Parathyroid adenoma (tissue), 2 donors: Measurements from ENCODE around the gene PRKCE.
A peak's percentile ranks its signal among the peaks of the same experiment; 100 is the strongest.

Experiments
- H2AFZ ChIP-seq: fragments of 300-600 bp; sonication (generic); one replicate; pipeline ENCODE4 v1.7.0; 2017; ENCODE audit warnings: antibody characterized with exemption, mild to moderate bottlenecking
- H3K27ac ChIP-seq: fragments of 300-600 bp; sonication (generic); one replicate; pipeline ENCODE4 v1.7.0; 2017
- H3K27me3 ChIP-seq: fragments of 300-600 bp; sonication (generic); one replicate; pipeline ENCODE4 v1.7.0; 2017; ENCODE audit warnings: low read length; ENCODE audit not compliant: control insufficient read depth, insufficient read depth
- H3K36me3 ChIP-seq: fragments of 300-600 bp; sonication (generic); one replicate; pipeline ENCODE4 v1.7.0; 2017; ENCODE audit warnings: low read length; ENCODE audit not compliant: control insufficient read depth, insufficient read depth
- H3K4me1 ChIP-seq: fragments of 300-600 bp; sonication (generic); one replicate; pipeline ENCODE4 v1.7.0; 2017; ENCODE audit warnings: control low read depth
- H3K4me2 ChIP-seq: fragments of 300-600 bp; sonication (generic); one replicate; pipeline ENCODE4 v1.7.0; 2017; ENCODE audit warnings: low read length
- H3K4me3 ChIP-seq: fragments of 300-600 bp; sonication (generic); one replicate; pipeline ENCODE4 v1.7.0; 2017; ENCODE audit warnings: low read depth, low read length
- H3K79me2 ChIP-seq: fragments of 300-600 bp; sonication (generic); one replicate; pipeline ENCODE4 v1.7.0; 2017; ENCODE audit warnings: control low read depth
- H3K9ac ChIP-seq: fragments of 300-600 bp; sonication (generic); one replicate; pipeline ENCODE4 v1.7.0; 2017; ENCODE audit warnings: mild to moderate bottlenecking
- H3K9me3 ChIP-seq: fragments of 300-600 bp; sonication (generic); one replicate; pipeline ENCODE4 v1.7.0; 2017; ENCODE audit warnings: low read length; ENCODE audit not compliant: control insufficient read depth
- TF ChIP-seq, protein P1 (sequence below): fragments of 300-600 bp; sonication (generic); IDR thresholded peaks from one replicate; pipeline ENCODE4 v1.7.0; 2017; ENCODE audit warnings: antibody characterized with exemption, mild to moderate bottlenecking
- donor health status: primary hyperparathyroidism.

PRKCE gene

DNA sequence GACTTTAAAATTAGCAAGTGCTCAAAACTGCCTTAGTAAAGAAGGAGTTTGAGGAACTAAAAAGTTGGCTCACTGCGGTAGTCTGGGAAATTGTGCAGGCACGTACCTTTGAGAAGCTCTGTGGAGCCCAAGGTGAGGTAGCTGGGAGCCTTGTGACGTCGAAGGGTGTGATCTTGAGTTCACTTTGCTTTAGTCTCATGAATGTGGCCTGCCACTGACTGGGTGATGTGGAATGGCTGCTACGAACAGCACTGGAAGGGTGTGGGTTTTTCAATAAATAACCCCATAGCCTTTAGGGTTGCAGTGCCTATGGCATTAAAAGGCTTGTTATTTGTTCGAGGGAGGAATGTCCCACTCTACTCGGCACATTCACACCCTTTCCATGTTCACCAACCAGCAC is 312.3 kb downstream of the PRKCE start:
- H2AFZ ChIP-seq, result no peak overlapping the region
- H3K27me3 ChIP-seq, result no peaks in the 10 kb centered on the region
- TF ChIP-seq, protein P1, sequence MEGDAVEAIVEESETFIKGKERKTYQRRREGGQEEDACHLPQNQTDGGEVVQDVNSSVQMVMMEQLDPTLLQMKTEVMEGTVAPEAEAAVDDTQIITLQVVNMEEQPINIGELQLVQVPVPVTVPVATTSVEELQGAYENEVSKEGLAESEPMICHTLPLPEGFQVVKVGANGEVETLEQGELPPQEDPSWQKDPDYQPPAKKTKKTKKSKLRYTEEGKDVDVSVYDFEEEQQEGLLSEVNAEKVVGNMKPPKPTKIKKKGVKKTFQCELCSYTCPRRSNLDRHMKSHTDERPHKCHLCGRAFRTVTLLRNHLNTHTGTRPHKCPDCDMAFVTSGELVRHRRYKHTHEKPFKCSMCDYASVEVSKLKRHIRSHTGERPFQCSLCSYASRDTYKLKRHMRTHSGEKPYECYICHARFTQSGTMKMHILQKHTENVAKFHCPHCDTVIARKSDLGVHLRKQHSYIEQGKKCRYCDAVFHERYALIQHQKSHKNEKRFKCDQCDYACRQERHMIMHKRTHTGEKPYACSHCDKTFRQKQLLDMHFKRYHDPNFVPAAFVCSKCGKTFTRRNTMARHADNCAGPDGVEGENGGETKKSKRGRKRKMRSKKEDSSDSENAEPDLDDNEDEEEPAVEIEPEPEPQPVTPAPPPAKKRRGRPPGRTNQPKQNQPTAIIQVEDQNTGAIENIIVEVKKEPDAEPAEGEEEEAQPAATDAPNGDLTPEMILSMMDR, result no peak
- H3K9me3 ChIP-seq, result no peaks in the 10 kb centered on the region
- peak overlapping the region; percentile 55 for H3K27ac ChIP-seq
- peaks cover 23% of the 10 kb centered on the region for H3K79me2 ChIP-seq
- H3K9ac ChIP-seq, result no peak overlapping the region
- H3K4me2 ChIP-seq, result no peak overlapping the region
- no peaks in the 10 kb centered on the region for H3K36me3 ChIP-seq
- H3K4me1 ChIP-seq, result peaks cover 37% of the 10 kb centered on the region
- H3K4me3 ChIP-seq, result no peak overlapping the region

DNA sequence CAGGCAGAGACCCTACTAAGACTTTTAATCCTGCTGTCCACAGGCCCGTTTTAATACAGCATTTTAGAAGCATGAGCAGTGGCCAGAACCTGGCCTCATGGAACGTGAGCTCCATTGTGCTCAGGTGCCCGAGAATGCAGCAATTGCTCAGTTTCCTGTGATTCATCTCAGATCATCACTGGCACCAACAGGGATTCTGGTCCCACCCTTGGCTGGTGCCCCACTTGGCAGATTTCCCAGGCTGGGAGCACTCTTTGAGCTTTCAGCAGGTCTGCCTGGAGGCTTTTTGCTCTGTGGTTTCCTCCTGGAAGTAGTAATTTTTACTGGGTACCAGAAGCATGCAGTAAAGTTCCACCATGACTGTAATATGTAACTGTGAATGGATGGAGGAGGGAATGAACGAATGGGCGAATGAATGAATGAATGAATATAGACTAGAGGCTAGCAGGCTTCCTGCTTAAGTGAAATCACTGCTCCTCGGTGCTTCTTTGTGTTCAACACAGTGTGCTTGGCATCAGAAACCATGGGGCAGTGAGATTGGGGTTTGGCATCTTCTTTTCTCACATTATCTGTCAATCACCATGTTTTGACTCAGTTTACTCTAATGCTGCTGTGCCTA is 312.9 kb downstream of the PRKCE start:
- Histone ChIP-seq H3K36me3 (no peaks in the 10 kb centered on the region), H3K27ac (peak overlapping the region; percentile 55), H3K4me1 (peaks cover 36% of the 10 kb centered on the region), H3K9me3 (no peaks in the 10 kb centered on the region), H3K9ac (no peak overlapping the region), H3K4me2 (no peak overlapping the region), H3K4me3 (no peak overlapping the region), H3K27me3 (no peaks in the 10 kb centered on the region), H3K79me2 (peaks cover 19% of the 10 kb centered on the region), H2AFZ (no peak overlapping the region)
- TF ChIP-seq, protein P1, result no peak

DNA sequence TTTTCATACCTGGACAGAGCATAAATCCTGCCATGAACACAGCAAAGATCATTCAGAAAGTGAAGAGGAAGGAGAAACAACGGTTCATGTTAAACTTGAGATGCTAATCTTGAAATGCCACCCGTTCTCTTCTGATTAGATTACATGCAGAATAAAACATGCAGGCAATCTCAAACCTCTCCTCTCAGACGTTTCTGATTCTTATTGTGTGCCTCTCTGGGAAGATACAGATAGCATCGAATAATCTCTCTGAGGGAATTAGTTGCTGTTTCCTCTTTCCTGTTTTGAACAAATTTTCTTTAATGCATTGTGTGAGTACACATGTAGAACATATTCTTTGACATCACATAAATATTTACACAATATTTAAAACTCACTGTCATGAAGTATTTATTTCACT is 313.4 kb downstream of the PRKCE start:
- peak overlapping the region; percentile 55 for H3K27ac ChIP-seq
- no peak overlapping the region for H3K9ac ChIP-seq
- peaks cover 15% of the 10 kb centered on the region for H3K79me2 ChIP-seq
- TF ChIP-seq, protein P1, result no peak
- no peak overlapping the region for H2AFZ ChIP-seq
- H3K4me3 ChIP-seq, result no peak overlapping the region
- H3K9me3 ChIP-seq, result no peaks in the 10 kb centered on the region
- H3K4me1 ChIP-seq, result peaks cover 39% of the 10 kb centered on the region
- H3K4me2 ChIP-seq, result no peak overlapping the region
- H3K36me3 ChIP-seq, result no peaks in the 10 kb centered on the region
- H3K27me3 ChIP-seq, result no peaks in the 10 kb centered on the region

DNA sequence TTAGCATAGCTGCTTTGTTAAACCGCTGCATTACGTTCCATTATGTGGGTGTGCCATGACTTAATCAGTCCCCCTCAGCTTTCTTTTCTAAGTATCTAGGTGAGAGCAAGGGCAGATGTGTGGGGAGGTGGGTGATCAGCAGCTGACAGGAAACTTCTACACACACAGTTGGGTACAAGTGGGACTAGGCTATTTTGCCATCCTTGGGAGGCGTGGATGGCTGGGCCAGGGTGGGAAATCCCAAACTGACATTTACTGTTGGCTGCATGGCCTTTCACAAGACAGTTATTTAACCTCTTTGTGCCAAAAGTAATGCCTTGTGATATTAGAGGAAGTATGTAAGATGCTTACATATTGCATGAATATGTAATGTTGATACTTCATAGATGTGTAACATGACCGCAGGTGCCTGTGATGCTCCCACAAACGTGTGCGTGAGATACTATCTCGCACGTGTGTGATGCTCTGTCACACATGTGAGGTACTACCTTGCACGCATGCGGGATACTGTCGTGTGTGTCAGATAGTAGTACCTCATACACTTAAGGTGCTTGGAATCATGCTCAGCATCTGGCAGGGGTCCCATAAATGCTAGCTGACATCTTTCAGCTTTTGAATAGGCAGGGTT is 314.5 kb downstream of the PRKCE start:
- H3K9me3 ChIP-seq, result no peaks in the 10 kb centered on the region
- H3K4me3 ChIP-seq, result no peak overlapping the region
- peaks cover 36% of the 10 kb centered on the region for H3K4me1 ChIP-seq
- H3K36me3 ChIP-seq, result no peaks in the 10 kb centered on the region
- H3K9ac ChIP-seq, result no peak overlapping the region
- H3K79me2 ChIP-seq, result peaks cover 4% of the 10 kb centered on the region
- TF ChIP-seq, protein P1, result no peak
- H3K27ac ChIP-seq, result peak overlapping the region; percentile 55
- H3K27me3 ChIP-seq, result no peaks in the 10 kb centered on the region
- no peak overlapping the region for H3K4me2 ChIP-seq
- H2AFZ ChIP-seq, result no peak overlapping the region
